GM18868 (cell line): Measurements from ENCODE around the gene NTN3.
"Not testable (repeated sequence)": the region's sequence is repeated elsewhere in the genome, so short reads cannot be mapped to it uniquely, and the experiment has no call there.

Experiments
- ATAC-seq: cut with Tn5 transposase; IDR thresholded peaks from one replicate; pipeline ENCODE4 v1.9.1; 2021; ENCODE audit warnings: mild to moderate bottlenecking, moderate library complexity; ENCODE audit not compliant: unreplicated experiment

NTN3 gene

DNA sequence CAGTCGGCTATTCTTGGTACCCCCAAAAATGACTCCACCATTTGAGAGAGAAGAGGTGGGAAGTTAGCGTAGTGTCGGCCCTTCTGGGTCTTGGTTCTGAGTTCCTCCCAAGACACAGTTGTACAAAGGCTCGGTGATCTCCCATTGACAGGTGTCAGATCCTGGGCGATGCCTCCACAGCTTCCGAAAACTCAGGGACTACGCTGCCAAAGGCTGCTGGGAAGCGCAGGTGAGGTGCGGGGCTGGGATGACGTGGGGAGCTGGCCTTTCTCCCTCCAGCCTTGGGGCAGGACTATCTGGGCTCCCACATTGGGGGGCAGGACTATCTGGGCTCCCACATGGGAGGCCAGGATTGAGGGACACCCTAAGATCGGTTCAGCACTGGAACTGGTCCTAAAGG, 31.5 kb upstream of the NTN3 start:
- no peak for ATAC-seq

DNA sequence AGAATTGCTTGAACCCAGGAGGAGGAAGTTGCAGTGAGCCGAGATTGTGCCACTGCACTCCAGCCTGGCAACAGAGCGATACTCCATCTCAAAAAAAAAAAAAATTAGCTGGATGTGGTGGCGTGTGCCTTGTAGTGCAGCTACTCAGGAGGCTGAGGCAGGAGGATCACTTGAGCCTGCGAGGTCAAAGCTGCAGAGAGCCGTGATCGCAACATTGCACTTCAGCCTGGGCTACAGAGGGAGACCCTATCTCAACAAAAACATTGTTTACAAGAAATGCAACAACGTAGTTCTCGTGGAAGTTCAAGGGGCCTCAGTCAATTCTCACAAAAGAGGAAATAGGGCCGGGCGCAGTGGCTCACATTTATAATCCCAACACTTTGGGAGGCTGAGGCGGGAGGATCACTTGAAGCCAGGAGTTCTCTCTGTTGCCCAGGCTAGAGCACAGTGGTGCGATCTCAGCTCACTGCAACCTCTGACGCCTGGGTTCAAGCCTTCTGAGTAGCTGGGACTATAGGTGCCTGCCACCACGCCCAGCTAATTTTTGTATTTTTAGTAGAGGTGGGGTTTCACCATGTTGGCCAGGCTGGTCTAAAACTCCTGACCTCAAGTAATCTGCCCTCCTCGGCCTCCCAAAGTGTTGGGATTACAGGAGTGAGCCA, 29.8 kb upstream of the NTN3 start:
- not testable (repeated sequence) for ATAC-seq

DNA sequence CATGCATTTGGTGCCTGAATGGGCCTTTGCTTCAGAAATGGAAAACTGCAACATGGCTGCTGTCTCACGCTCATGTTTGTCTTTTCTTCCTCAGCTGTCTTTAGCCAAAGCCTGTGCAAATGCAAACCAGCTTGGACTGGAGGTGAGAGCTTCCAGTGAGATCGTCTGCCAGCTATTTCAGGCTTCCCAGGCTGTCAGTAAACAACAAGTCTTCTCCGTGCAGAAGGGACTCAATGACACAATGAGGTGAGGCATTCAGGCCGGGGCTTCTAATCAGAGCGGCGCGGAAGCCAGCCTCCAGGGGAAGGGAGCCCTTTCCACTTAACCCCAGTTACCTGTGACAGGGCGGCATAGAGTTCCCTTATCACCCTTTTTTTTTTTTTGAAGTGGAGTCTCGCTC, 27.5 kb upstream of the NTN3 start:
- no peak for ATAC-seq

DNA sequence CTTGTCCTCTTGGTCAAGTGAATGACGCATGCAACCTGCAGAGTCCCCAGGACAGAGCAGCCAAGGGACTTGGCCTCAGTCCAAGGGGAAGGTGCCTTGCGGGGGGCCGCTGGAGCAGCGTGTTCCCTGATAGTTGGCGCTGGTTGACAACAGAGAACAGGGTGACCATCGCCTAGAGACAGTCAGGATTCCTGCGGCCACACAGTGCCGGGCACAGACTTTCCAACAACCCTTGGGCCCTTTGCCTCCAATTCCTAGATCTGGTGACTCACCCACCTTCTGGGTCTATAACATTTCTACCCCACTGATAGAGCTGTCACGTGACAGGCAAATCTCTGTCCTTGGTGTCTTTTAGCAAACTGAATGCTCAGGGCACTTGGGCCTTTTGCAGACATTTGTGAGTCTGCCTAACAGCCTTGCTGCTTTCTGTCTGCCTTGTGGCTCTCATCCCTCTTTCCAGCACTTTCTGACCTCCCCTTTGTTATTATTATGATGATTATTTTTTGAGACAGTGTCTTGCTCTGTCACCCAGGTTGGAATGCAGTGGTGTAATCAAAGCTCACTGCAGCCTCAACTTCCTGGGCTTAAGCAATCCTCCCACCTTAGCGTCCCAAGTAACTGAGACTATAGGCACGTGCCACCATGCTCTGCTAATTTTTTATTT, 23.0 kb upstream of the NTN3 start:
- no peak for ATAC-seq

DNA sequence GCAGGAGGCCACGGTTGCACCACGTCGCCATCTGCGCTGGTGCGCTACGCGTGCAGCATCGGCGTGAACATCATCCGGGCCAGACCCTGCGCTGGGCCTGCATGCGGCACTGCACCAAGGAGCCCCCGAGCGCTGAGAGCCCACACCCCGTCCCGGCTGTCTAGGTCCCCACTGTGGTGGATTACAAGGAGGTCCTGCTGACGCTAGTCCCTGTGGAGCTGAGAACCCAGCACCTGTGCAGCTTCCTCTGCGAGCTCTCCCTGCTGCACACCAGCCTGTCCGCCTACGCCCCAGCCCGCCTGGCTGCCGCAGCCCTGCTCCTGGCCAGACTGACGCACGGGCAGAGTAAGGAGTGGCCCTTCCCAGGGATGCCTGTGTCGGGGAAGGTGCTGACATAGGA, 22.0 kb upstream of the NTN3 start:
- no peak for ATAC-seq

DNA sequence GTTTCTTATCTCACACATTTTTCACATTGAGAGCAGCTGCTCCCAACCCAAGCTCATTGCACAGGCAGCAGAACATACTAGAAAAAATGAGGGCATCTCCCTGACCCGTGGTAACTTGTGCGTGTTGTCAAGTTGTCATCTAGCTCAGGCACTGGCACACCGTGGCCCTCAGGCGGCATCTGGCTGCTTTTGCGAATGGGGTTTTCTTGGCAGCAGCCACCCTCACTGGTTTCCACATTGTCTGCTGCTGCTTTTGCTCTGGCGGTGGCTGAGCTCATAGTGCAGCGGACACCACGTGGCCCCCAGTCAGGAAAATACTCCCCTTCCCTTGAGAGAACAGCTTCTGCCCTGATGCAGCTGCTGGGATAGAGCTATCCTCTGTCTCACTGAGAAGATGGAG, 20.6 kb upstream of the NTN3 start:
- ATAC-seq: no peak

DNA sequence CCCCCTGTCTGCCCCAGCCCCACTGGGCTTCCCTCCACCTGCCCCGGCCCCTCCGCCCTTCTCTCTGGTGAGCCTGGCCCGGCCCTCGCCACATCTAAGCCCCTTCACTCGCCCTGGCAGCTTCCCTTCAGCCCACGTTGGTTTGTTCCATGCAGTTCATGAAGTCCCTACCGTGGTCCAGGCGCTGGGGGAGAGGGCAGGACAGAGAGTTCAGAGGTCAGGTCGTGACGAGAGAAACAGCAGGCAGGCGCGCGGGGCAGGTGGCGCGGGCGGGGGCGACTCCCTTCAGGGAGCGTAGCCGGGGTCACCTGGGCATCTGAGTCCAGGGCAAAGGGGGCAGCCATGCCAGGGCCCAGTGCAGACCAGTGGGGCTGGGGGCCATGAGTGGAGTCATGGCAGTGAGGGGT, 20.1 kb upstream of the NTN3 start:
- no peak for ATAC-seq

DNA sequence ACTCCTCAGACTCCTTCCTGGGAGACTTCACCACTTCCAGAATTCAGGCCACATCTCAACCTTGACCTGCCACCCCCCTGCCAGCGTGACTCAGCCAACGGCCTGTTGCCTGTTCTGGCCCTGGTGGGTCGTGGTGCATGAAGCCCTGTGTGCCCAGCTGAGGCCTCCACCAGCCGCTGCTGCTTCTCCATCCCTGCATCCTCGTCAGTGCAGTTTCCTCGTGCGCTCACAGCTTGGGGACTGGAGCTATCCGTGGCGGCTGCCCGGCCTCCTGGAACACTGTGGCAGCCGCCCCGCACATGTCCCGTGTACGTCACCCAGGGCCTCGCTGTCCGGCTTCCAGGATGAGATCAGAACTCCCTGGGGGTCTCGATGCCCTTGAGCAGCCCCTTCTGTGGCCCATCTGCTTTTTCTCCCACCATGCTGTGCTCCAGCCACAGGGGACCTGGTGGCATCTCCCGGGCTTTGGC, 19.2 kb upstream of the NTN3 start:
- no peak for ATAC-seq

DNA sequence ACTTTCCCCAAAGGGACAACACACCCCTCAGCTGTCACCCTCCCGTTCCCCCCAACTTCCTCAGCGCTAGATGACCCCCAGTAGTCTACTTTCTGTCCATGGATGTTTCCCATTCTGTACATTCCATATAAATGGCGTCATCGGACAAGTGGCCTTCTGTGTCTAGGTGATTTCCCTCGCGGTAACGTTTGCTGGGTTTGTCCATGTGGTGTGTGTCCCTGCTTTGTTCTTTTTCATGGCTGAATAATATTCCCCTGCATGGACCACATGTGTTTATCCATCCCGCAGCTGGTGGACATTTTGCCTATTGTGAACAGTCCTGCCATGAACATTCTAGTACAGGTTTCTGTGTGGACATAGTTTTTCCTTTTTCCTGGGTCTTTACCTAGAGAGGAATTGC, 18.4 kb upstream of the NTN3 start:
- ATAC-seq: no peak

DNA sequence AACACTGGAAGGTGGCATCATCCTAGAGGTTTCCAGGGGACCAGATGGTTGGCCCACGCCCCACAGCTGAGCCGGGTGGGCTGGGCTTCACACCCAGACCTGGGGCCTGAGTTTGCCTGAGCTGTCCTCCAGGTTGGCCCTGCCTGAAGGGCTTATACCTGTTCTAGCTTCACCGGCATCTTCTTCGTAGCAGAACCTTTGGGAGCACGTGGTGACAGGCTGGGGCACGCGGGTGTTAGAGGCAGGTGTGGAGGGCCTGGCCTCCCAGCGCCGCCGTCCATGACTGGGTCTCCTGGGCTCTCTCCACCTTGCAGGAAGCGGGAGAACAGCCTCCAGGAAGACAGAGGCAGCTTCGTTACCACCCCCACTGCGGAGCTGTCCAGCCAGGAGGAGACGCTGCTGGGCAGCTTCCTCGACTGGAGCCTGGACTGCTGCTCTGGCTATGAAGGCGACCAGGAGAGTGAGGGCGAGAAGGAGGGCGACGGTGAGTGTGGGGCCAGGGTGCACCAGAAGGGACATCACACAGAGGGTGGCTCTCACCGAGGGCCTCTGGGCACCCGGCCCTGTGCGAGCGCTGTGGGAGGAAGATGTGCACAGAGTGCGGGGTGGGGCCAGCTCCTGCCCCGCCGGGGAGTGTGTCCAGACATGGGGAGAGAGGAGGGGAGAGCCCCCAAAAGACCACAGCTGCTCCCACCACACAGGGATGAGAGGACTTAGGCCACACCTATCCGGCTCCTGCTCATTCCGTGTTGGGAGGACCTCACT, 15.8 kb upstream of the NTN3 start:
- no peak for ATAC-seq

DNA sequence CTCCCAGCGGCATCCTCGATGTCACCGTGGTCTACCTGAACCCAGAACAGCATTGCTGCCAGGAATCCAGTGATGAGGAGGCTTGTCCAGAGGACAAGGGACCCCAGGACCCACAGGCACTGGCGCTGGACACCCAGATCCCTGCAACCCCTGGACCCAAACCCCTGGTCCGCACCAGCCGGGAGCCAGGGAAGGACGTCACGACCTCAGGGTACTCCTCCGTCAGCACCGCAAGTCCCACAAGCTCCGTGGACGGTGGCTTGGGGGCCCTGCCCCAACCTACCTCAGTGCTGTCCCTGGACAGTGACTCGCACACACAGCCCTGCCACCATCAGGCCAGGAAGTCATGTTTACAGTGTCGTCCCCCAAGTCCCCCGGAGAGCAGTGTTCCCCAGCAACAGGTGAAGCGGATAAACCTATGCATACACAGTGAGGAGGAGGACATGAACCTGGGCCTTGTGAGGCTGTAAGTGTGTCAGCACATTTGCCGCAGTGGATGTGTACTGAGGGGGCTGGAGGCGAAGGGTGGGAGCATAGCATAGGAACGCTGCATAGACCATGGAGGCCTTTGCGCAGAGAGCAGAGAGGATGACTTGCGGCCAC, 14.4 kb upstream of the NTN3 start:
- no peak for ATAC-seq

DNA sequence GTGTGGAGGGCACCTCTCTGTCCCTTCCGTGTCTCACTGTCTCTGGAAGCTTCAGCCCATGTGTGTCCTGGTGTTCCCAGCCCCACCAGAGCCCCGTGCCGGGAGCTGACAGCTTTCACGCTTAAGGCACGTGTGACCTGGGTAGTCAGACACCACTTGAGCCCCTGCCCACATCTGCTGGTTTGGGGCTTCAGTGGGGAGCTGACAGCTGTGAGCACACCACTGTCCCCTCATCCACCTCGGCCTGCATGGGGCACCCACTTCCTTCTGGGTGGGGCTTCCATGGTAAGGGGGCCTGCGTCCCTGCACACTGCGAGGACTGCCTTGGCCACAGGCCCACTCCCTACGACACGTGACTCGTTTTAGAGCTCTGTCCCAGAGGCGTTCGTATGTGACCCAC, 13.8 kb upstream of the NTN3 start:
- no peak for ATAC-seq

DNA sequence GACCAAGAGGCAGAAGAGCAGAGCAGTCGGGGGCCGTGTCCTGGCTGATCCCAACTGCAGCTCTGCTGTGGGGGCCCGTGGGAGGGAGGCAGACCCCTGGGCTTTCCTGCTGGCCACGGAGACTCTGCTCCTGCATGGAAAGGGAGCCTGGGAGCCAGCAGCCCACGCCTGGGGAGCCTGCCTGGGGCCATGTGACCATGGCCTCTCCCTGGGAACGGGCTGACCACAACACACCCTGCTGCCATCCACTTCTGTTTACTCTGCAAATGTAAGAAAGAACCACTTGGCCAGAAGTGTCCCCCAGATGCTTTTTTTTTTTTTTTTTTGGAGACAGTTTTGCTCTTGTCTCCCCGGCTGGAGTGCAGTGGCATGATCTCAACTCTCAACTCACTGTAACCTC, 13.2 kb upstream of the NTN3 start:
- ATAC-seq: no peak

DNA sequence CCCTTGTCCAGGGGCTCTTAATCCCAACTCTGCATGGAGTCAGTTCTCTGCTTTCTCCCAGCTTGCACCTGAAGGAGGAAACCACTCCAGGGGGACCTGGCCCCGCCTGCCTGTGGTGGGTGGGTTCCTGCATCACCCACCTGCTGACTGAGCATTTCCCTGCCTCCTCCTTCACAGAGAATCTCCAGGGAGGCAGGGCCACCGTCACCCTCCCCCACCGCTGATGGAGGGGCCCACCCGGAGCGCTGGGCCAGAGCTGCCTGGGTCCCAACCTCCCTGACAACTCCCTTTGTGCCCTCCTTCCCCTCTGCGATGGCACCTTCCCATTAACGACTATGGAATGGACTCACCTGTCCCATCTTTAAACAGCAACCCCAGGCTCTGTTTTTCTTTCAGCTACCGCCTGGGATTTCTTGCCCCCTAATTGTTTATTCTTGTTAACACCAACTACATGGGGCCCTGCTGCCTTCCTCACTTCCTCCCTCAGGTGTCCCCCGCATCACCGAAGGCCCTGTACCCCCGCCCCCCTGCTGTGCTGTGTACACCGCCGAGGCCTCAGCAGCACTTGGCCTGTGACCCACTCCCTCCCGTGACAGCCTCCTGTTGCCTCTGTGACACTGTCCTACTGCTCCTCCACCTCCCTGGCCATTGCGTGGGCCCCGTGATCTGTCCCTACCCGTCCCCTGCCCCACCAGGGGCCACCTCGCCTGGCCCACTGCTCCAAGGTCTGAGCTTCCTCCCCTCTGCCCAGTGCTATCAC, 12.0 kb upstream of the NTN3 start:
- no peak for ATAC-seq

DNA sequence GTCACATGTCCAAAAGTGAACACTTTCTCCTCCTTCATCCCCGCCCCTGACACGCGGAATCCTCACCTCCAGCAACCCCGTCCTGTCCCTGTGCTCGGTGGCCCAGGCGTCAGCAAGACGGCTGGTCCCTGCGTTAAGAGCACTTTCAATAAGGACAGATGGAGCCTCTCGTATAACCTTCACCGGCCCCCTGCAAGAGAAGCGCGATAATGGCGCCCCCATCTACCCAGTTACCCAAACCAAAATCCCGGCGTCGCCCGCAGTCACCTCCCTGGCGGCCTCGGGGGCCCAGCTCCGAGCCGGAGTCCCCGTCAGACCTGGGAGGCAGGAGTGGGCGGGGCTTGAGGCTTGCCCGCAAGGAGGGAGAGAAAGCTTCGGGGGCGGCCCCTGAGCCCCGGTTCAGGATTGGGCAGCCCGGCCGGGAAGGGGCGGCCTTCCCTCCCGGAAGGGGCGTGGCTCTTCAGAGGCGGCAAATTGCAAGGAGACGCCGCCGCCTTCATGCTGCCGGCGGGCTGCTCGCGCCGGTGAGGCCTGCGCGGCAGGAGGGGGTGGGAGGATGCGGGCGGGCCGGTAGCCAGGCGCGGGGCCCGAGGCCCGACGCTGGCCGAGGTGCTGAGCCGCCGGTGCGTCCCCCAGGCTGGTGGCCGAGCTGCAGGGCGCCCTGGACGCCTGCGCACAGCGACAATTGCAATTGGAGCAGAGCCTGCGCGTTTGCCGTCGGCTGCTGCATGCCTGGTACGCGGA, 11.3 kb upstream of the NTN3 start, which contains the start of gene TEDC2:
TSS of gene TEDC2 (plus strand) at position 463 of the 744 bp plus-strand sequence. CDS start at position 499, 36 bp downstream.
- ATAC-seq: peak; percentile 89

DNA sequence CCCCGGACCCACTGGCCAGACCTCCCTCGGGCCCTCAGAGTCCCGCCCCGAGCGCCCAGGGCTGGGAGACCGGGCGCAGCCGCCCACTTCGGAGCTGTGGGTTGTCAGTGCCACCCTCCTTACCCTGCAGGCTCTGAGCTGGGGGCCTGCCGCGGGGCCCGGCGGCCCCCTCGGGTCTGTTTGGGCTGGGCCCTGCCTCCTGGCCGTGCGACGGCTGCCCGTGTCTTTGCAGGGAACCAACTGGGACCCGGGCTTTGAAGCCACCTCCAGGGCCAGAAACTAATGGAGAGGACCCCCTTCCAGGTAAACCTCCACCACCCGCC, 10.7 kb upstream of the NTN3 start:
- no peak for ATAC-seq

DNA sequence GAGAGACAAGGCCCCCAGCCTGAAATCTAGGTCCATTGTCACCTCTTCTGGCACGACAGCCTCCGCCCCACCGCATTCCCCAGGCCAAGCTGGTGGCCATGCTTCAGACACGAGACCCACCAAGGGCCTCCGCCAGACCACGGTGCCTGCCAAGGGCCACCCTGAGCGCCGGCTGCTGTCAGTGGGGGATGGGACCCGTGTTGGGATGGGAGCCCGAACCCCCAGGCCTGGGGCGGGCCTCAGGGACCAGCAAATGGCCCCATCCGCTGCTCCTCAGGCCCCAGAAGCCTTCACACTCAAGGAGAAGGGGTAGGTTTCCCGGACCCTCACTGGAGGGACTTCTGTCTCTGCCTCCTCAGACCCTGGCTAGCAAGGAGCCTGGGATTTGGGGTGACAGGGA, 10.2 kb upstream of the NTN3 start:
- ATAC-seq: no peak

DNA sequence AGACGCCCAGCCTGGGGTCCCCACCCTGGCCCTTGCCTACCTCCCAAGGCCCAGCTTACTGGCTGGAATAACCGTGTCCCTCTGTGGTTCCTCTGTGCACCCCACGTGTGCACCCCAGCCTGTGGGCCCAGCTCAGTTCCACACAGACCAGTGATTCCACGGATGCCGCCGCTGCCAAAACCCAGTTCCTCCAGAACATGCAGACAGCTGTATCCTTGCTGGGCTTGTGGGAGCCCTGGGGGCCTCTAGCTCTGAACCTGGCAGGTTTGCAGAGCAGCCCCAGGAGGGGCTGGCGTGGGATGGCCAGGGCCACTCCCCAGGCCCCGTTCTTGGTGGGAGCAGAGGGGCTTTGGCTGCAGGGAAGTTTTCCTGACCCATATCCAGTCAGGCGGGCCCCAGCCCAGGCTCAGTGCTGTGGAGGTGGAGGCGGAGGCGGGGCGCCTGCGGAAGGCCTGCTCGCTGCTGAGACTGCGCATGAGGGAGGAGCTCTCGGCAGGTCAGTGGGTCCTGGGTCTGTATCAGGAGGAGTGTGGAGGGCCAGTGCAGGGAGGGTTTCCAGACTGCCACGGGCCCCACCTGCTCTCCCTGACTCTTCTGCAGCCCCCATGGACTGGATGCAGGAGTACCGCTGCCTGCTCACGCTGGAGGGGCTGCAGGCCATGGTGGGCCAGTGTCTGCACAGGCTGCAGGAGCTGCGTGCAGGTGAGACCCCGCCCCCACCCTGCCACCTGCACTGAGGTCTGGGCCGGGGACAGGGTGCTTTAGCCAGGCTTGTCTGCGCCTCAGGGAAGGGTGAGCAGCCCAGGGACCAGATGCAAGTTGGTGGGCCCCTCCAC, 8.8 kb upstream of the NTN3 start:
- no peak for ATAC-seq

DNA sequence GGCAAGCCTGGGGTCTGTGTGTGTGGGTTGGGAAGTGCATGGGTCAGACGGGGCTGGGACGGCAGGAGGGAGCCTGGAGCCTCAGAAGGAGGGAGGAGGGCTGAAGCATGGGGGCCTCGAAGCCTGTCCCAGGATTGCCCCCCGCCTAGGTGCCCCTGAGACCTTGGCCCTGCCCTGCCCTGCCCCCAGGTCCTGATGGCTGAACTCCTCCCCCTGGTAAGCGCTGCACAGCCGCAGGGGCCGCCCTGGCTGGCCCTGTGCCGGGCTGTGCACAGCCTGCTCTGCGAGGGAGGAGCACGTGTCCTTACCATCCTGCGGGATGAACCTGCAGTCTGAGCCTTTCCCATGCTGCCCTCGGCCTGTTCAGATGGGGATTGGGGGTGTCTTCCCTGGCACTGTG, 6.8 kb upstream of the NTN3 start:
- ATAC-seq: no peak
